ENCODE results near the gene JPT1. TPM values are rescaled to one million over a fixed set of nuclear protein-coding genes. Genes with fewer than 3 reads are reported as not detected.
A peak's percentile ranks its signal among the peaks of the same experiment; 100 is the strongest.

Gene JPT1
- total and polyA plus RNA-seq, 2 donors (not counting 3 experiments of a cell fraction or from before 2014, with no cell fraction given): 212 to 352 TPM

DNA sequence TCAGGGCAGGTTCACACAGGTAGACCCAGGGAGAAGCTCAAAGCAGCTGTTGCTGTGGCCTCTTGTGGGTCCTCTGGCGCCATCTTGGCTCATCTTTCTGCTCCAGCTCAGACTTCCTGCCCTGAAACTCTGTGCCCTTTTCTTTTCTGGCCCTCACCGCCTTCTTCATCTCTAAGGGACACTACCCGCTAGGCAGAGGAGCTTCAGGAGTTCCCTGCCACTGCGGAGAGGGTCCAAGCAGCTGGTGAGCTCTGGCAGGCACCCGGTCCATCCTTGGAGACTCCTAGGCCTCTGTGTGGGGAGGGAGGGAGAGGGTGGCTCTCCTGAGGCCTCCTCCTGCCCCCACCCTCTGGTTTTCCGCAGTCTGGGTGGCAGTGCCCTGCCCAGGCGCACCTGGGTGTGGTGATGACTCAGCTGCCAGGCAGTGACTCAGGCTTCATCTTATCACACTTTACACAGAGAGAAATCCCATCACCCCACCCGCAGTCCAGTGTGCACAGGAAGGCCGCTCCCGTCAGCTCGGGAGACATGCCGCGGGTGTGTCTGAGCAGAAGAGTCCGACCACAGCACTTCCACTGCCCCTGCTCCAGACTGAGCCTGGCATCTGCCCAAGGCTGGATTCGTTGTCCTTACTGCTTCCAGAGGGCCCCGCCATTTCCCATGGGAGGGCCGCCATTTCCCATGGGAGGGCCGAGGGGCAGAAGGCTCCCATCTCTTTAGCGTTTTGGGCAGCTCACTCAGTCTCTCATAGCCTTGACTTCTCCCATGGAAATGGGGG lies 30.1 kb downstream of the JPT1 start:
- intact Hi-C loops (cut with micrococcal nuclease): loop anchor here (1.0 kb wide), 2 partner anchors 10 to 28 kb away; no protein-coding TSS in a partner anchor
- Histone ChIP-seq H3K9me1 (replicated peaks; ENCODE audit: control insufficient read depth, extremely low read depth, insufficient read depth, low read length) (no peaks in the 10 kb centered on the region), H3K4me3 (replicated peaks in 1 of 3; ENCODE audit: insufficient read depth in 1 of 3, low read depth in 1 of 3, low read length in 3 of 3) (no peak overlapping the region), H3K79me2 (ENCODE audit: control insufficient read depth, insufficient read depth, low read length) (peaks cover 2% of the 10 kb centered on the region), H4K20me1 (replicated peaks; ENCODE audit: control insufficient read depth, extremely low read depth, insufficient read depth, low read length) (no peaks in the 10 kb centered on the region), H2AFZ (ENCODE audit: low read depth, low read length) (peak overlapping the region; percentile 88), H3K36me3 (ENCODE audit: control insufficient read depth in 2 of 2, extremely low read depth in 1 of 2, insufficient read depth in 2 of 2, low read length in 2 of 2) (peaks cover 2 to 3% of the 10 kb centered on the region in 2 experiments), H3K4me2 (ENCODE audit: insufficient read depth, low read length) (peak overlapping the region; percentile 32), H3K27ac (ENCODE audit: insufficient read depth, low read depth, low read length) (peak overlapping the region; percentile 85), H3K9me3 (replicated peaks; ENCODE audit: control insufficient read depth, insufficient read depth, low read length) (no peaks in the 10 kb centered on the region), H3K9ac (replicated peaks; ENCODE audit: extremely low read depth, insufficient read depth, low read length) (peak overlapping the region; percentile 60), H3K27me3 (ENCODE audit: control insufficient read depth in 2 of 2, insufficient read depth in 2 of 2, low read length in 2 of 2) (no peaks in the 10 kb centered on the region), H3K4me1 (ENCODE audit: control insufficient read depth, extremely low read depth, insufficient read depth, low read length) (peaks cover 17% of the 10 kb centered on the region)
- FAIRE-seq (peak; percentile 93), DNase-seq (ENCODE audit: low read depth, low spot score) (peak; percentile 87)
- TF ChIP-seq, protein P1, sequence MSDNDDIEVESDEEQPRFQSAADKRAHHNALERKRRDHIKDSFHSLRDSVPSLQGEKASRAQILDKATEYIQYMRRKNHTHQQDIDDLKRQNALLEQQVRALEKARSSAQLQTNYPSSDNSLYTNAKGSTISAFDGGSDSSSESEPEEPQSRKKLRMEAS (IDR thresholded peaks at IDR 0.05; ENCODE audit: insufficient read depth, insufficient read length): no peak
- TF ChIP-seq GATA2 (IDR thresholded peaks at IDR 0.05; ENCODE audit: insufficient read depth, insufficient read length, low read depth, low read length) (peak; percentile 81), JUN (IDR thresholded peaks at IDR 0.05; ENCODE audit: borderline replicate concordance, insufficient read depth, insufficient read length, low read depth) (peak; percentile 64), POLR2A (IDR thresholded peaks at IDR 0.05; ENCODE audit: low read depth, low read length) (peak; percentile 66), POLR2AphosphoS5 (IDR thresholded peaks at IDR 0.05; ENCODE audit: insufficient read depth, low read depth, low read length) (peak; percentile 82), FOS (IDR thresholded peaks at IDR 0.05; ENCODE audit: borderline replicate concordance, insufficient read depth, low read length) (peak; percentile 98)
- no TSS peak for BruUV-seq (replicated peaks)
- POLR2A ChIA-PET: interaction anchor here (0.5 to 1.3 kb wide), 3 partner anchors 10 to 76 kb away, joined by 3 to 7 read pairs (median 3); partner anchors contain the start of gene SUMO2
- dilution Hi-C loops (cut with MboI; ENCODE audit: extremely low pct_ligation_motif_present, low sequenced_read_pairs): no loop called here
- CTCF ChIA-PET: interaction anchor here (0.9 to 6.0 kb wide), 13 partner anchors 8 to 146 kb away, joined by 3 to 88 read pairs (median 5); partner anchors contain the start of genes ARMC7, MIF4GD and NT5C
